Mesenchymal stem cell (in vitro differentiated cells and primary cell): ENCODE results near the gene CAMTA1.
A peak's percentile ranks its signal among the peaks of the same experiment; 100 is the strongest.

Experiments
- DNase-seq: peaks from one replicate; pipeline ENCODE4 v3.0.0-alpha.2; 2013
- H2AFZ ChIP-seq: one replicate; pipeline ENCODE4 v1.6.1; 2013; ENCODE audit warnings: low read depth, mild to moderate bottlenecking, control low read depth, inconsistent platforms, low read length, moderate library complexity
- H2AK5ac ChIP-seq: 2 replicates; pipeline ENCODE4 v1.6.1; 2013; ENCODE audit warnings: low read length, moderate library complexity, mild to moderate bottlenecking, inconsistent platforms; ENCODE audit not compliant: severe bottlenecking
- H2BK120ac ChIP-seq: one replicate; pipeline ENCODE4 v1.6.1; 2013; ENCODE audit warnings: low read depth, mild to moderate bottlenecking, inconsistent platforms, low read length, moderate library complexity
- H2BK12ac ChIP-seq, 2 experiments: one replicate each; pipeline ENCODE4 v1.6.1; 2013; ENCODE audit warnings: inconsistent platforms in 2 of 2, low read length in 2 of 2, mild to moderate bottlenecking in 2 of 2, moderate library complexity in 2 of 2, control low read depth in 1 of 2
- H2BK15ac ChIP-seq: one replicate; pipeline ENCODE4 v1.6.1; 2013; ENCODE audit warnings: mild to moderate bottlenecking, low read depth, inconsistent platforms; ENCODE audit not compliant: poor library complexity, severe bottlenecking
- H2BK5ac ChIP-seq: 2 replicates; pipeline ENCODE4 v1.6.1; 2013; ENCODE audit warnings: low read depth, mild to moderate bottlenecking, low read length, control low read depth, inconsistent platforms; ENCODE audit not compliant: poor library complexity, severe bottlenecking
- H3K14ac ChIP-seq, 2 experiments: one replicate each; pipeline ENCODE4 v1.6.1; 2013; ENCODE audit warnings: inconsistent platforms in 2 of 2, low read length in 2 of 2, control low read depth in 1 of 2, mild to moderate bottlenecking in 1 of 2, moderate library complexity in 1 of 2
- H3K18ac ChIP-seq, 2 experiments: one replicate each; pipeline ENCODE4 v1.6.1; 2013; ENCODE audit warnings: inconsistent platforms in 2 of 2, low read length in 2 of 2, control low read depth in 1 of 2, low read depth in 1 of 2, mild to moderate bottlenecking in 1 of 2
- H3K23ac ChIP-seq, 2 experiments: one replicate each; pipeline ENCODE4 v1.6.1; 2013; ENCODE audit warnings: inconsistent platforms in 2 of 2, low read length in 2 of 2, mild to moderate bottlenecking in 2 of 2, moderate library complexity in 2 of 2, control low read depth in 1 of 2
- H3K27ac ChIP-seq: 2 replicates; pipeline ENCODE4 v1.5.1; 2013; ENCODE audit warnings: mild to moderate bottlenecking, moderate library complexity, low read length, control low read depth, inconsistent platforms; ENCODE audit not compliant: poor library complexity, severe bottlenecking
- H3K27me3 ChIP-seq, 2 experiments: 2 replicates each; pipeline versions ENCODE4 v1.6.1 to v1.7.0; 2013; ENCODE audit warnings: low read length in 2 of 2, mild to moderate bottlenecking in 2 of 2, moderate library complexity in 2 of 2, control low read depth in 1 of 2, inconsistent platforms in 1 of 2; ENCODE audit not compliant: control insufficient read depth in 1 of 2, insufficient read depth in 1 of 2
- H3K36me3 ChIP-seq, 2 experiments: 2 replicates each; pipeline versions ENCODE4 v1.6.1 to v1.7.0; 2013; ENCODE audit warnings: low read length in 2 of 2, control low read depth in 1 of 2, inconsistent platforms in 1 of 2, low read depth in 1 of 2, mild to moderate bottlenecking in 1 of 2; ENCODE audit not compliant: insufficient read depth in 2 of 2, control insufficient read depth in 1 of 2
- H3K4ac ChIP-seq, 2 experiments: one replicate each; pipeline ENCODE4 v1.6.1; 2013; ENCODE audit warnings: inconsistent platforms in 2 of 2, low read length in 2 of 2, mild to moderate bottlenecking in 2 of 2, moderate library complexity in 2 of 2, control low read depth in 1 of 2, low read depth in 1 of 2
- H3K4me1 ChIP-seq: 2 replicates; pipeline ENCODE4 v1.6.1; 2013; ENCODE audit warnings: low read depth, low read length, control low read depth; ENCODE audit not compliant: control insufficient read depth, insufficient read depth
- H3K4me2 ChIP-seq: 2 replicates; pipeline ENCODE4 v1.6.1; 2013; ENCODE audit warnings: low read length, mild to moderate bottlenecking, inconsistent platforms; ENCODE audit not compliant: poor library complexity, severe bottlenecking
- H3K4me3 ChIP-seq, 2 experiments: 2 replicates each; pipeline versions ENCODE4 v1.5.1 to v1.7.0; 2013; ENCODE audit warnings: low read length in 2 of 2, mild to moderate bottlenecking in 2 of 2, control low read depth in 1 of 2, low read depth in 1 of 2; ENCODE audit not compliant: insufficient read depth in 1 of 2
- H3K79me1 ChIP-seq: replicated peaks from 2 replicates; pipeline ENCODE4 v1.6.1; 2013; ENCODE audit warnings: mild to moderate bottlenecking, control low read depth, low read length, inconsistent platforms; ENCODE audit not compliant: poor library complexity, severe bottlenecking
- H3K9ac ChIP-seq: 2 replicates; pipeline ENCODE4 v1.7.0; 2013; ENCODE audit warnings: mild to moderate bottlenecking, low read length, moderate library complexity
- H3K9me3 ChIP-seq: 2 replicates; pipeline ENCODE4 v1.7.0; 2013; ENCODE audit warnings: mild to moderate bottlenecking, low read length; ENCODE audit not compliant: control insufficient read depth
- H4K8ac ChIP-seq: one replicate; pipeline ENCODE4 v1.6.1; 2013; ENCODE audit warnings: inconsistent platforms, mild to moderate bottlenecking, low read length, moderate library complexity
- H4K91ac ChIP-seq: one replicate; pipeline ENCODE4 v1.6.1; 2013; ENCODE audit warnings: mild to moderate bottlenecking, low read length, inconsistent platforms
- WGBS: methylation state at CpG from one replicate; pipeline ENCODE4 v1.1.7; 2013; ENCODE audit warnings: mixed read lengths; 5-methylcytosine and 5-hydroxymethylcytosine counted together

The CAMTA1 gene

DNA sequence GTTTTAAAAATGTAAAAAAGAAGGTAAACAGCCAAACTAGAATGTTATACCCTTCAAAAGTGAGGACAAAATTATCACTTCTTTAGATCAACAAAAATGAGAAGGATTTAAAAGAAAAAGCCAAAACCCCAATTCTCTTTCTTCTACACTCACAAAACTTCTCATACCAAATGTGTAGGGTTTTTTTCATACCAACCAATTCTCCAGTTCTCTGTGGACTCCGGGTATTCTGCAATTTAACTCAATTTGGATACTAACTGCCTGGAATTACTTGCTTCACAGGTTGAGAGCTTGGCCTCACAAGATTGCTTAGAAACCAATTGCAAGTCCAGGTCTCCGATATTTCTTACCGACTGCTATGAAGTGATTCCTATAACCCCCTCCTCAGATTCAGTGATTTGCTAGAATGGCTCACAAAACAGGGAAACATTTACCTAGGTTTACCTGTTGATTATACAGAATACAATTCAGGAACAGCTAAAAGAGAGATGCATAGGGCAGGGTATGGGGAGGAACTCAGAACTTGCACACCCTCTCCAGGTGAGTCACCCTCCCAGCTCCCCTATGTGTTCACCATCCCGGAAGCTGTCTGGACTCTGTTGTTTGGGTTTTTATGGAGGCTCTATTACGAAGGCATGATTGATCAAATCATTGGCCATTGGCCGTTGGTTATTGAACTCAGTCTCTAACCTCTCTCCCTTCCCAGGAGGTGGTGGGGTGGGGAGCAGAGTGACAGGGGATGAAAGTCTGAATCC is 67.1 kb downstream of the CAMTA1 start:
- Histone ChIP-seq H3K4me1 (no peaks in the 10 kb centered on the region), H3K4me2 (no peak overlapping the region), H3K14ac (no peak overlapping the region), H2BK12ac (no peak overlapping the region), H2AK5ac (no peak overlapping the region), H3K27me3 (no peaks in the 10 kb centered on the region), H3K9ac (no peak overlapping the region), H2BK15ac (no peak overlapping the region), H3K79me1 (peaks cover 3% of the 10 kb centered on the region), H3K9me3 (no peaks in the 10 kb centered on the region), H3K27ac (no peak overlapping the region), H3K4me3 (no peak overlapping the region), H2BK120ac (no peak overlapping the region), H3K23ac (no peak overlapping the region), H4K8ac (no peak overlapping the region), H2BK5ac (no peak overlapping the region), H3K4ac (no peak overlapping the region), H3K36me3 (peaks cover 3 to 20% of the 10 kb centered on the region in 2 experiments), H2AFZ (no peak overlapping the region), H4K91ac (no peak overlapping the region), H3K18ac (no peak overlapping the region)
- no peak for DNase-seq
- WGBS, result 88% methylated on average over 3 of the region's 6 CpGs

DNA sequence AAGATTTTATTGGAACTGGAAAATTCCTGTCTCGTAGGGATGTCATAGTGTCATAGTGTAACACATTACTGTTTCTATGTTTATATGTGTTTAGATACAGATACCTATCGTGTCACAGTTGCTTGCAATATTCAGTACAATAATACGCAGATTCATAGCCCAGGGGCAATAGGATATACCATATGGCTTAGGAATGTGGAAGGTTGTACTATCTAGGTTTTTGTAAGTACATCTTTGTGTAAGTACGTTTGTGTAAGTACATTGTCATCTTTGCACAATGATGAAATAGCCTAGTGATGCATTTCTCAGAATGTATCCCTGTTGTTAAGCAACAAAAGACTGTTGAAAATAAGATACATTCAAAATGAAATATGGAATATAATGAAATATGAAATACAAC is 68.9 kb downstream of the CAMTA1 start:
- no peak for DNase-seq
- H3K4ac ChIP-seq, result no peak overlapping the region
- H3K4me1 ChIP-seq, result no peaks in the 10 kb centered on the region
- H2BK5ac ChIP-seq, result no peak overlapping the region
- H2AK5ac ChIP-seq, result no peak overlapping the region
- WGBS, result 100% methylated on average over 4 of the region's 4 CpGs
- no peak overlapping the region for H2AFZ ChIP-seq
- H3K27me3 ChIP-seq, result no peaks in the 10 kb centered on the region
- H2BK15ac ChIP-seq, result no peak overlapping the region
- H3K4me3 ChIP-seq, result no peak overlapping the region
- no peak overlapping the region for H2BK120ac ChIP-seq
- H3K23ac ChIP-seq, result no peak overlapping the region
- H3K9me3 ChIP-seq, result no peaks in the 10 kb centered on the region
- no peak overlapping the region for H4K8ac ChIP-seq
- H3K4me2 ChIP-seq, result no peak overlapping the region
- no peak overlapping the region for H2BK12ac ChIP-seq
- no peak overlapping the region for H3K27ac ChIP-seq
- no peak overlapping the region for H4K91ac ChIP-seq
- peaks cover 3% of the 10 kb centered on the region for H3K79me1 ChIP-seq
- peaks cover 3 to 14% of the 10 kb centered on the region in 2 experiments for H3K36me3 ChIP-seq
- H3K9ac ChIP-seq, result no peak overlapping the region
- H3K18ac ChIP-seq, result no peak overlapping the region
- H3K14ac ChIP-seq, result no peak overlapping the region

DNA sequence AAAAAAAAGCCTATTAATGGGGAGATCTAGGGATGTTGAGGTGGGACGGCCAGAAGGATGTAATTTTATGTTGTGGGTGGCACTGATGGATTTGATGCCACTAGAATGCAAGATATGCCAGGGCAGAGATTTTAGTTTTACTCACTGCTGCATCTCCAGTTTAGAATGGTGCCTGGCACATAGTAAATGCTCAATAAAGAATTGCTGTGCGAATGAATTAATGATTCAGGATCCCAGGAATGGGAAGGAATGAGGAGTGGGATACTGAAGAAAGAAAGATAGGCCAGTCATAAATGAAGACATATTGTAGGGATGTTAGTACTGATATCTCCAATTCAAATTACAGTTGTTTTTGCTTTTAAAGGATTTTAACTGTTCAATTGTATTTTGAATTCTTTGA is 72.6 kb downstream of the CAMTA1 start:
- Histone ChIP-seq H3K9me3 (no peaks in the 10 kb centered on the region), H3K23ac (no peak overlapping the region), H2BK5ac (no peak overlapping the region), H3K4me2 (no peak overlapping the region), H2AK5ac (no peak overlapping the region), H3K79me1 (peaks cover 5% of the 10 kb centered on the region), H3K4me1 (no peaks in the 10 kb centered on the region), H3K14ac (no peak overlapping the region), H2BK15ac (no peak overlapping the region), H2BK120ac (no peak overlapping the region), H3K9ac (no peak overlapping the region), H3K4ac (no peak overlapping the region), H3K27me3 (no peaks in the 10 kb centered on the region), H4K91ac (no peak overlapping the region), H2AFZ (no peak overlapping the region), H3K36me3 (peaks cover 3 to 14% of the 10 kb centered on the region in 2 experiments), H3K27ac (no peak overlapping the region), H3K18ac (no peak overlapping the region), H4K8ac (no peak overlapping the region), H2BK12ac (no peak overlapping the region), H3K4me3 (no peak overlapping the region)
- WGBS, result 95% methylated on average over 2 of the region's 2 CpGs
- no peak for DNase-seq

DNA sequence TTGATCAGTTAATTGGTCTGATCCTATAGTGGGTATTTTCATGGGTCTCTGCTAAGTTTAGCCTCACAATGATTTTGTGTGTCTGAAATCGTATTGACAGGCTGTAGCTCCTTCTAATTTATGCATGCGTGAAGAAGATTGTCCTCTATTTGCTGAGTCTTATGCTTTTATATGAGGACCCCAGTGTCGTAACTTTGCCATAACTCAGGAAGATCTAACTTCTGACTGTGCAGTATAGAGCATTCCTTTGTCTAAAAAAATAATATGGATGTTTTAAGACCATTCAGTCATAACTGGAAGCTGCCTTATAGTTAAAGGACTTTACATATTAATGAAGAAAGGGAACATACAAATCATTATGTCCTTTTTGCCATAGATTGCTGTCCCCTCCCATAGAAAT is 73.3 kb downstream of the CAMTA1 start:
- Histone ChIP-seq H3K27me3 (no peaks in the 10 kb centered on the region), H2BK15ac (no peak overlapping the region), H3K27ac (peak overlapping the region; percentile 29), H2BK12ac (no peak overlapping the region), H2AK5ac (no peak overlapping the region), H2AFZ (no peak overlapping the region), H3K4me3 (no peak overlapping the region), H3K4me1 (no peaks in the 10 kb centered on the region), H3K4me2 (no peak overlapping the region), H4K8ac (no peak overlapping the region), H2BK5ac (no peak overlapping the region), H3K18ac (no peak overlapping the region), H3K14ac (no peak overlapping the region), H3K36me3 (peaks cover 3 to 14% of the 10 kb centered on the region in 2 experiments), H3K4ac (no peak overlapping the region), H3K79me1 (peaks cover 9% of the 10 kb centered on the region), H4K91ac (no peak overlapping the region), H2BK120ac (no peak overlapping the region), H3K9ac (no peak overlapping the region), H3K23ac (no peak overlapping the region), H3K9me3 (no peaks in the 10 kb centered on the region)
- WGBS, result 95% methylated on average over 2 of the region's 3 CpGs
- DNase-seq, result no peak
